AG10803 (cell line): ENCODE results near the gene WBP2NL.

Experiments used
- DNase-seq: peaks from one replicate; pipeline ENCODE4 v3.0.0; 2010; ENCODE audit warnings: low read depth
- H3K4me3 ChIP-seq: 2 replicates; pipeline ENCODE4 v1.5.1; 2011; ENCODE audit warnings: mild to moderate bottlenecking, low read length, control low read depth
- TF ChIP-seq, protein P1 (sequence below): conservative IDR thresholded peaks from 2 replicates; pipeline ENCODE4 v1.5.1; 2011; ENCODE audit warnings: mild to moderate bottlenecking, low read length, control low read depth, inconsistent platforms

Gene WBP2NL

GRCh38 chr22:41971431-41971830 is 27.2 kb upstream of the WBP2NL start:
- H3K4me3 ChIP-seq: no peak overlapping the region
- DNase-seq: no peak
- TF ChIP-seq, protein P1, sequence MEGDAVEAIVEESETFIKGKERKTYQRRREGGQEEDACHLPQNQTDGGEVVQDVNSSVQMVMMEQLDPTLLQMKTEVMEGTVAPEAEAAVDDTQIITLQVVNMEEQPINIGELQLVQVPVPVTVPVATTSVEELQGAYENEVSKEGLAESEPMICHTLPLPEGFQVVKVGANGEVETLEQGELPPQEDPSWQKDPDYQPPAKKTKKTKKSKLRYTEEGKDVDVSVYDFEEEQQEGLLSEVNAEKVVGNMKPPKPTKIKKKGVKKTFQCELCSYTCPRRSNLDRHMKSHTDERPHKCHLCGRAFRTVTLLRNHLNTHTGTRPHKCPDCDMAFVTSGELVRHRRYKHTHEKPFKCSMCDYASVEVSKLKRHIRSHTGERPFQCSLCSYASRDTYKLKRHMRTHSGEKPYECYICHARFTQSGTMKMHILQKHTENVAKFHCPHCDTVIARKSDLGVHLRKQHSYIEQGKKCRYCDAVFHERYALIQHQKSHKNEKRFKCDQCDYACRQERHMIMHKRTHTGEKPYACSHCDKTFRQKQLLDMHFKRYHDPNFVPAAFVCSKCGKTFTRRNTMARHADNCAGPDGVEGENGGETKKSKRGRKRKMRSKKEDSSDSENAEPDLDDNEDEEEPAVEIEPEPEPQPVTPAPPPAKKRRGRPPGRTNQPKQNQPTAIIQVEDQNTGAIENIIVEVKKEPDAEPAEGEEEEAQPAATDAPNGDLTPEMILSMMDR: no peak

DNA sequence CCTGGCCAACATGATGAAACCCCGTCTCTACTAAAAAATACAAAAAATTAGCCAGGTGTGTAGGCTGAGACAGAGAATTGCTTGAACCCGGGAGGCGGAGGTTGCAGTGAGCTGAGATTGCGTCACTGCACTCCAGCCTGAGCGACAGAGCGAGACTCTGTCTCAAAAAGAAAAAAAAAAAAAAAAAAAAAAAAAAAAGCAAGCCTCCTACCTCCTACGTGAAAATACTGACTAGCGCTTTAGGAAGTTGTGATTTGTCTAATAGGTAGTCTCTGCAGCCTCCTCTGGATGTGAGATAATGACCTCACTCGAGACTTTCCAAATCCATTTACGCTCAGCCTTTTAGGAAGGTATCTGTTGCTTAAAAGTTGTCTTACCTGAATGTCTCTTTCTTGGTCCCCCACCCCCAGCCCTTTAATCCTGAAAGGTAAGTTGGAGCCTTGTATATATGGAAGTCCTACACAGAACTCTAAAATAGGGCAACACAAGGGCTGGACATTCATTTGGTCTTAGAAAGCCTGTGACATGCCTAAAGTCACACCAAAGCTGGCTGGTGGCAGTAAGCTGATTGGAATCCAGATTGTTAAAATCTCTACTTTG is 23.8 kb upstream of the WBP2NL start:
- TF ChIP-seq, protein P1: no peak
- DNase-seq: no peak
- no peak overlapping the region for H3K4me3 ChIP-seq

DNA sequence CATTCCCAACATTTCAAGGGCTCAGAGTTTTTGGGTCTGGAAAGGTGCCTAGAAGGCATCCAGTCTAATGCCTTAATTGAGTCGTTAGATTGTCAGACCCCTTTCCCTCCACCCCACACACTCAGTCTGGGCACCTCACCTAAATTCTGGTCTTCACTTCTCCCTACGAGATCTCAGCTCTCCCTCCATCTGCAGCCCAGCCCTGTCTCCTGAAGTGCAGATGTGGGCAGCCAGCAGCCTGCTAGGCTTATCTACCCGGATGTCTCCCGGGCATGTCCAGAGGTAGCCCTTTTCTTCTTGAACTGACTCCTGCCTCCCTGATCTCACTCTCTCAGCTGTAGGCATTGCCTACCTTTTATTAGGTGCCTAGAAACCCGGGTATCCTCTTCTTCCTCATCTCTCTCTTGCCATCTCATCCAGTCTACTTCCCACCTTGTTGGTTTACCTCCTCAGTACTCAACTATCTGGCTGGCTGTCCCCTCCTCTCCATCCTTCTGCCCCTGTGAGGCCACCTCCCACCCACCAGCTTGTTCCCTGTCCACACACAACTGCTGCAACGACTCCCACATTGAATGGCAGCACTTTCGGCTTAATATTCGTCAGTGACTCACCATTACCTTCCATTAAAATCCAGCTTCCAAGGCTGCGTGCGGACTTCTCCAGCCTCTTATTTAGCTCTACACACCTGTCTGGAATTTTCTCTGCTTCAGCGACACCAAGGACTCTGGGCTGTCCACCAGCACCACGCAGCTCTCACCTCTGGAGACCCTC is 23.1 kb upstream of the WBP2NL start:
- no peak overlapping the region for H3K4me3 ChIP-seq
- no peak for DNase-seq

GRCh38 chr22:41976070-41976901 is 22.3 kb upstream of the WBP2NL start:
- no peak for DNase-seq
- TF ChIP-seq, protein P1: no peak
- H3K4me3 ChIP-seq: peak overlapping the region; percentile 20; the same call in 1 of the 2 replicates

More for the DNA sequence above, 23.1 kb upstream of the WBP2NL start:
- TF ChIP-seq, protein P1: no peak

GRCh38 chr22:41976961-41977566 is 21.5 kb upstream of the WBP2NL start:
- TF ChIP-seq, protein P1: no peak
- H3K4me3 ChIP-seq: no peak overlapping the region; the same call in 1 of the 2 replicates
- no peak for DNase-seq

DNA sequence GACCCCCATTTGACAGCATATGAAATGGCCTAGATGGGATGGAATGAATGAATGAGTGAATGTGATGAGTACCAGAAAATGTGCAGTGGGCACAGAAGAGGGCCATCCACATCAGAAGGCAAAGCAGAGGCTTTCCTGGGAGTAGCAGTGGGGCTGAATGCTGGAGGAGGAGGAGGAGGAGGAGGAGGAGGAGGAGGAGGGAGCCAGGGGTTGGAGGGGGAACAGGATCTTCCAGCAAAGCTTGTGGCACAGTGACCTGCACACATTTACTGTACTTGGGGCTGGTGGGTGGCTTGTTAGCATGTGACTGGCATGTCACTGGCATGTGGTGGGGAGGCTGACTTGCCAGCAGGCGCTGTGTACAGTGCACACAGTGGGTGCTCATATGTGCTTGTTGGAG is 19.9 kb upstream of the WBP2NL start:
- TF ChIP-seq, protein P1: no peak
- DNase-seq: no peak

More for the DNA sequence above, 19.9 kb upstream of the WBP2NL start:
- no peak overlapping the region for H3K4me3 ChIP-seq
